Kidney (tissue), 14 donors: ENCODE data around the gene HTR1E. TPM values are rescaled to one million over a fixed set of nuclear protein-coding genes. Genes with fewer than 3 reads are reported as not detected.
A peak's percentile ranks its signal among the peaks of the same experiment; 100 is the strongest.

Experiments
- DNase-seq, 5 donors: peaks; one replicate each; pipeline ENCODE4 v3.0.0-alpha.2; 2013 to 2020
- FAIRE-seq: peaks from 2 replicates; lab custom pipeline; 2012; peaks lifted over from hg19 to GRCh38; lab: Jason Lieb, UNC
- H3K27ac ChIP-seq, 2 donors: one replicate each; pipeline ENCODE4 v1.7.0; 2013; ENCODE audit warnings: low read depth in 2 of 2, low read length in 2 of 2, inconsistent platforms in 1 of 2
- H3K27me3 ChIP-seq: one replicate; pipeline ENCODE4 v1.7.1; 2013; ENCODE audit warnings: low read length, inconsistent platforms; ENCODE audit not compliant: control insufficient read depth, insufficient read depth
- H3K36me3 ChIP-seq, 3 donors: one replicate each; pipeline versions ENCODE4 v1.7.0 to v1.7.1; 2013; ENCODE audit warnings: low read length in 3 of 3, control low read depth in 1 of 3, inconsistent platforms in 1 of 3; ENCODE audit not compliant: insufficient read depth in 3 of 3, control insufficient read depth in 2 of 3
- H3K4me1 ChIP-seq, 3 donors: one replicate each; pipeline versions ENCODE4 v1.7.0 to v1.7.1; 2013; ENCODE audit warnings: low read length in 3 of 3, inconsistent platforms in 1 of 3, low read depth in 1 of 3; ENCODE audit not compliant: control insufficient read depth in 2 of 3, insufficient read depth in 2 of 3
- H3K4me3 ChIP-seq, 3 donors: one replicate each; pipeline versions ENCODE4 v1.7.0 to v1.8.1; 2013; ENCODE audit warnings: low read length in 3 of 3, control low read depth in 1 of 3, inconsistent platforms in 1 of 3
- H3K9ac ChIP-seq, 3 donors: one replicate each; pipeline versions ENCODE4 v1.7.0 to v1.7.1; 2013; ENCODE audit warnings: low read length in 3 of 3, control low read depth in 1 of 3, inconsistent platforms in 1 of 3
- H3K9me3 ChIP-seq, 3 donors: one replicate each; pipeline versions ENCODE4 v1.7.0 to v1.7.1; 2013; ENCODE audit warnings: low read length in 3 of 3, control low read depth in 1 of 3, inconsistent platforms in 1 of 3; ENCODE audit not compliant: control insufficient read depth in 2 of 3, insufficient read depth in 1 of 3
- CTCF ChIP-seq: IDR thresholded peaks from 3 replicates; pipeline ENCODE4 v1.5.1; 2012; ENCODE audit warnings: mild to moderate bottlenecking, moderate library complexity, borderline replicate concordance; ENCODE audit not compliant: insufficient read depth; ENCODE audit errors: extremely low read depth
- intact Hi-C: fragments of 100-400 bp; cut with DNase I; formaldehyde crosslinking; loops from one replicate; pipeline ENCODE4 v1.11.1; 2022
- polyA plus RNA-seq: library from polyadenylated mRNA; stranded (reverse); fragments of 350-450 nt; fragmentation: Illumina TruSeq; extraction: RNeasy Lipid Tissue Mini Kit (QIAGEN cat#74804); gene quantifications from one replicate; pipeline ENCODE4 v1.2.3, GENCODE V29; 2014; ENCODE audit warnings: low read depth, low replicate concordance; ENCODE audit not compliant: insufficient read depth
- total RNA-seq: library from RNA; stranded (reverse); fragmentation: NEBNext Ultra II Directional; extraction: Animal tissue kit (Norgen Biotek cat#: 25700); gene quantifications from one replicate; pipeline ENCODE4 v1.2.1, GENCODE V29; 2021
- donor health status: control.
- donor health status: control.
- donor health status: control.
- donor health status: control.
- donor health status: control.
- donor health status: DM: yes; HTN: yes; CAD: no.
- donor health status: Normal renal cell carcinoma (clear cell type).

Gene HTR1E
- total and polyA plus RNA-seq, 2 donors from 2014 or later, result not detected

DNA sequence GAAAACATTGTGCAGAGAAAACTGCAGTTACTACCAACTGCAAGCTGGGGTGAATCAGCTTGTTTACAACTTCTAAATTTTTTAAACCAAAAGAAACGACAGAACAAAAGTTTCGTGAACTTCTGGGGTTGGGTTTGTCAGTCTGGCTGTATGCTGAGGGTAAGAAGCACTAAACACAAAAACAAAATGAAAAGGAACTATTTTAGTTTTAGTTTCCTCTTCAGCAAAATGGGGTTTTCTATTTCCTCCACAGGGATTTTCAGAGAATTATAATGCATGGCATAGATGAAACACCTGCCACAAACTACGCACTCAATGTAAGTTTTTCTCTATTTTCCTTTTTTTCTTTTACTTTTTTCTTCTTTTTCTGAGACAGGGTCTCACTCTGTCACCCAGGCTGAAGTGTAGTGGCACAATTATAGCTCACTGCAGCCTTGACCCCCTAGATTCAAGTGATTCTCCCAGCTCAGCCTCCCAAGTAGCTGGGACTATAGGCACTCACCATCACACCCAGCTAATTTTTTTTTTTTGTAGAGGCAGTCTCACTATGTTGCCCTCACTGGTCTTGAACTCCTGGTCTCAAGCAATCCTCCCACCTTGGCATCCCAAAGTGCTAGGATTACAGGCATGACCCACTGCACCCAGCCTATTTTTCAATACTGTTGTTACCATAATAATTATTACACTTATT is 117.0 kb downstream of the HTR1E start:
- no peaks in the 10 kb centered on the region for H3K4me1 ChIP-seq
- no peak overlapping the region for H3K27ac ChIP-seq
- no peaks in the 10 kb centered on the region for H3K9me3 ChIP-seq
- no peaks in the 10 kb centered on the region for H3K27me3 ChIP-seq
- no peak overlapping the region for H3K9ac ChIP-seq
- no peak for TF ChIP-seq CTCF
- no peak for FAIRE-seq
- H3K36me3 ChIP-seq, result no peaks in the 10 kb centered on the region
- intact Hi-C loops, result no loop called here
- no peak overlapping the region for H3K4me3 ChIP-seq
- no peak for DNase-seq

- no peak for FAIRE-seq
- Histone ChIP-seq H3K9me3 (no peaks in the 10 kb centered on the region), H3K36me3 (no peaks in the 10 kb centered on the region), H3K9ac (no peak overlapping the region), H3K4me1 (no peaks in the 10 kb centered on the region), H3K4me3 (no peak overlapping the region), H3K27me3 (no peaks in the 10 kb centered on the region), H3K27ac (no peak overlapping the region)
- TF ChIP-seq CTCF, result no peak
- DNase-seq, result peak in 1 of 5 donors; percentile 64
- intact Hi-C loops, result no loop called here
Observed at GRCh38 chr6:87059943-87060342, 122.6 kb downstream of the HTR1E start.

GRCh38 chr6:87065117-87065516 is 127.8 kb downstream of the HTR1E start:
- FAIRE-seq (no peak), DNase-seq (no peak)
- H3K4me3 ChIP-seq, result no peak overlapping the region
- intact Hi-C loops, result no loop called here
- TF ChIP-seq CTCF, result no peak
- no peak overlapping the region for H3K27ac ChIP-seq
- H3K27me3 ChIP-seq, result no peaks in the 10 kb centered on the region
- H3K36me3 ChIP-seq, result no peaks in the 10 kb centered on the region
- no peak overlapping the region for H3K9ac ChIP-seq
- H3K4me1 ChIP-seq, result no peaks in the 10 kb centered on the region
- no peaks in the 10 kb centered on the region for H3K9me3 ChIP-seq

Other genes with a start within 250 kb of the HTR1E start
- not detected for gene CGA, start 157.6 kb downstream of the HTR1E start, total RNA-seq
- gene CGA, start 157.6 kb downstream of the HTR1E start, polyA plus RNA-seq, result 2.8 TPM
- gene ZNF292, start 218.0 kb downstream of the HTR1E start, total RNA-seq, result 52.3 TPM
- 3.4 TPM for gene ZNF292, start 218.0 kb downstream of the HTR1E start, polyA plus RNA-seq